Colon (tissue), 2 donors: ENCODE results near the gene RANGAP1.
"Not testable (repeated sequence)": the region's sequence is repeated elsewhere in the genome, so short reads cannot be mapped to it uniquely, and the experiment has no call there.

ENCODE experiments used
- FAIRE-seq: peaks from 2 replicates; lab custom pipeline; 2012; peaks lifted over from hg19 to GRCh38; lab: Jason Lieb, UNC
- donor health status: control.
- donor health status: control.

Gene RANGAP1

GRCh38 chr22:41300661-41301060, 14.7 kb upstream of the RANGAP1 start:
- no peak for FAIRE-seq

- FAIRE-seq: no peak
These were observed 11.1 kb upstream of the RANGAP1 start for GRCh38 chr22:41296826-41297667.

- FAIRE-seq: not testable (repeated sequence)
These were observed 8.8 kb upstream of the RANGAP1 start for GRCh38 chr22:41294816-41295215.

GRCh38 chr22:41290262-41291221, 4.6 kb upstream of the RANGAP1 start:
- FAIRE-seq: no peak

- FAIRE-seq: no peak
These were observed 3.7 kb upstream of the RANGAP1 start for GRCh38 chr22:41289671-41290070.

- no peak for FAIRE-seq
These were observed 2.4 kb upstream of the RANGAP1 start for GRCh38 chr22:41288245-41288946.

- FAIRE-seq: no peak
These were observed 678 bp upstream of the RANGAP1 start for GRCh38 chr22:41286639-41287091.

- no peak for FAIRE-seq
These were observed 557 bp downstream of the RANGAP1 start for GRCh38 chr22:41285441-41285819.

GRCh38 chr22:41284465-41284864, 1.5 kb downstream of the RANGAP1 start:
- no peak for FAIRE-seq

GRCh38 chr22:41280854-41281253, 5.1 kb downstream of the RANGAP1 start:
- FAIRE-seq: no peak

GRCh38 chr22:41280065-41280464, 5.9 kb downstream of the RANGAP1 start:
- no peak for FAIRE-seq

- no peak for FAIRE-seq
These were observed 11.1 kb downstream of the RANGAP1 start for GRCh38 chr22:41274856-41275255.

- FAIRE-seq: no peak
These were observed 12.9 kb downstream of the RANGAP1 start for GRCh38 chr22:41273128-41273527.

GRCh38 chr22:41271787-41272186, 14.2 kb downstream of the RANGAP1 start:
- no peak for FAIRE-seq

- FAIRE-seq: no peak
These were observed 18.0 kb downstream of the RANGAP1 start for GRCh38 chr22:41267958-41268357.

- FAIRE-seq: no peak
These were observed 21.5 kb downstream of the RANGAP1 start for GRCh38 chr22:41264408-41264941.

GRCh38 chr22:41263704-41264103, 22.3 kb downstream of the RANGAP1 start:
- FAIRE-seq: no peak

GRCh38 chr22:41262250-41262765, 23.7 kb downstream of the RANGAP1 start:
- no peak for FAIRE-seq

GRCh38 chr22:41261541-41262249, 24.3 kb downstream of the RANGAP1 start:
- FAIRE-seq: no peak

GRCh38 chr22:41260871-41261270, 25.1 kb downstream of the RANGAP1 start:
- no peak for FAIRE-seq

GRCh38 chr22:41259756-41260155, 26.2 kb downstream of the RANGAP1 start:
- not testable (repeated sequence) for FAIRE-seq
